SK-N-SH (cell line): ENCODE results near the gene OR51E1.

Experiments used
- EZH2phosphoT487 ChIP-seq: fragments of 200-600 bp; sonication (generic); IDR thresholded peaks from 2 replicates; pipeline ENCODE4 v1.6.1; 2017; ENCODE audit warnings: low read depth, mixed run types, mild to moderate bottlenecking, antibody characterized with exemption, moderate library complexity, borderline replicate concordance
- FOXM1 ChIP-seq: IDR thresholded peaks from 2 replicates; pipeline ENCODE4 v1.4.0; 2012; ENCODE audit warnings: low read depth, mild to moderate bottlenecking
- GABPA ChIP-seq: IDR thresholded peaks from 2 replicates; pipeline ENCODE4 v1.4.0; 2012; ENCODE audit warnings: low read depth, mild to moderate bottlenecking
- JUND ChIP-seq: IDR thresholded peaks from 2 replicates; pipeline ENCODE4 v1.4.0; 2012
- NFIC ChIP-seq: IDR thresholded peaks from 2 replicates; pipeline ENCODE4 v1.4.0; 2012; ENCODE audit warnings: borderline replicate concordance
- POLR2AphosphoS5 ChIP-seq: IDR thresholded peaks from 2 replicates; pipeline ENCODE4 v1.6.1; 2012; ENCODE audit warnings: low read depth, low read length
- SIN3A ChIP-seq: IDR thresholded peaks from 2 replicates; pipeline ENCODE4 v1.6.1; 2012; ENCODE audit warnings: low read depth, mild to moderate bottlenecking, low read length, moderate library complexity, borderline replicate concordance
- TAF1 ChIP-seq: IDR thresholded peaks from 2 replicates; pipeline ENCODE4 v1.6.1; 2012; ENCODE audit warnings: low read depth, mild to moderate bottlenecking, low read length, moderate library complexity, borderline replicate concordance
- TEAD4 ChIP-seq: IDR thresholded peaks from 2 replicates; pipeline ENCODE4 v1.4.0; 2012; ENCODE audit warnings: mild to moderate bottlenecking, borderline replicate concordance; ENCODE audit not compliant: insufficient read depth
- TF ChIP-seq, protein P1 (sequence below): fragments of 200-600 bp; sonication (generic); IDR thresholded peaks from 2 replicates; pipeline ENCODE4 v1.6.1; 2017; ENCODE audit warnings: antibody characterized with exemption, mild to moderate bottlenecking, moderate library complexity
- TF ChIP-seq, protein P2 (sequence below): IDR thresholded peaks from 2 replicates; pipeline ENCODE4 v1.4.0; 2012; ENCODE audit warnings: low read depth, borderline replicate concordance
- TF ChIP-seq, protein P3 (sequence below): IDR thresholded peaks from 2 replicates; pipeline ENCODE4 v1.6.1; 2012; ENCODE audit warnings: mild to moderate bottlenecking, low read depth, low read length, moderate library complexity
- TF ChIP-seq, protein P4 (sequence below): IDR thresholded peaks from 2 replicates; pipeline ENCODE4; 2012
- TF ChIP-seq, protein P5 (sequence below): fragments of 150-350 bp; IDR thresholded peaks from 2 replicates; pipeline ENCODE4 v1.6.1; 2017; ENCODE audit warnings: antibody characterized with exemption, low read length, low read depth, borderline replicate concordance

DNA sequence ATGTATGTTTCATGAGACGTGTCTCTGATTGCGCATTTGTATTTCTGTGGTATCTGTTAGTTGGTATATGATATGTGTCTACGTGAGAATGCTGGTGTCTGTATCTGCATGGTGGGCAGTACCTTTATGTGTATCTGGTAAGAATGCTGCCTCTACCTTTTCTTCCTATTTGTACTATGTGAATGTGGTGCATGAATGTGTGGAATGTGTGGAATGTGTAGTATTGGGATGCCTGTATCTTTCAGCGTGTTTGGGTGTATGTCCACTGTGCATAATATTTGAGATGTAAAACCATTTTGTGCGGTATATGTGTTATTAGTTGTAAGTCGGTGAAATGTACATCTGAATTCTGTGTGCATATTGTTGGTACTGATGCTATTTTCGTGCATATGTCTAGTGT, 2.3 kb upstream of the OR51E1 start:
- TF ChIP-seq, protein P1, sequence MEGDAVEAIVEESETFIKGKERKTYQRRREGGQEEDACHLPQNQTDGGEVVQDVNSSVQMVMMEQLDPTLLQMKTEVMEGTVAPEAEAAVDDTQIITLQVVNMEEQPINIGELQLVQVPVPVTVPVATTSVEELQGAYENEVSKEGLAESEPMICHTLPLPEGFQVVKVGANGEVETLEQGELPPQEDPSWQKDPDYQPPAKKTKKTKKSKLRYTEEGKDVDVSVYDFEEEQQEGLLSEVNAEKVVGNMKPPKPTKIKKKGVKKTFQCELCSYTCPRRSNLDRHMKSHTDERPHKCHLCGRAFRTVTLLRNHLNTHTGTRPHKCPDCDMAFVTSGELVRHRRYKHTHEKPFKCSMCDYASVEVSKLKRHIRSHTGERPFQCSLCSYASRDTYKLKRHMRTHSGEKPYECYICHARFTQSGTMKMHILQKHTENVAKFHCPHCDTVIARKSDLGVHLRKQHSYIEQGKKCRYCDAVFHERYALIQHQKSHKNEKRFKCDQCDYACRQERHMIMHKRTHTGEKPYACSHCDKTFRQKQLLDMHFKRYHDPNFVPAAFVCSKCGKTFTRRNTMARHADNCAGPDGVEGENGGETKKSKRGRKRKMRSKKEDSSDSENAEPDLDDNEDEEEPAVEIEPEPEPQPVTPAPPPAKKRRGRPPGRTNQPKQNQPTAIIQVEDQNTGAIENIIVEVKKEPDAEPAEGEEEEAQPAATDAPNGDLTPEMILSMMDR: no peak
- TF ChIP-seq GABPA: no peak
- TF ChIP-seq, protein P2, sequence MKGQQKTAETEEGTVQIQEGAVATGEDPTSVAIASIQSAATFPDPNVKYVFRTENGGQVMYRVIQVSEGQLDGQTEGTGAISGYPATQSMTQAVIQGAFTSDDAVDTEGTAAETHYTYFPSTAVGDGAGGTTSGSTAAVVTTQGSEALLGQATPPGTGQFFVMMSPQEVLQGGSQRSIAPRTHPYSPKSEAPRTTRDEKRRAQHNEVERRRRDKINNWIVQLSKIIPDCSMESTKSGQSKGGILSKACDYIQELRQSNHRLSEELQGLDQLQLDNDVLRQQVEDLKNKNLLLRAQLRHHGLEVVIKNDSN: no peak
- TF ChIP-seq, protein P3, sequence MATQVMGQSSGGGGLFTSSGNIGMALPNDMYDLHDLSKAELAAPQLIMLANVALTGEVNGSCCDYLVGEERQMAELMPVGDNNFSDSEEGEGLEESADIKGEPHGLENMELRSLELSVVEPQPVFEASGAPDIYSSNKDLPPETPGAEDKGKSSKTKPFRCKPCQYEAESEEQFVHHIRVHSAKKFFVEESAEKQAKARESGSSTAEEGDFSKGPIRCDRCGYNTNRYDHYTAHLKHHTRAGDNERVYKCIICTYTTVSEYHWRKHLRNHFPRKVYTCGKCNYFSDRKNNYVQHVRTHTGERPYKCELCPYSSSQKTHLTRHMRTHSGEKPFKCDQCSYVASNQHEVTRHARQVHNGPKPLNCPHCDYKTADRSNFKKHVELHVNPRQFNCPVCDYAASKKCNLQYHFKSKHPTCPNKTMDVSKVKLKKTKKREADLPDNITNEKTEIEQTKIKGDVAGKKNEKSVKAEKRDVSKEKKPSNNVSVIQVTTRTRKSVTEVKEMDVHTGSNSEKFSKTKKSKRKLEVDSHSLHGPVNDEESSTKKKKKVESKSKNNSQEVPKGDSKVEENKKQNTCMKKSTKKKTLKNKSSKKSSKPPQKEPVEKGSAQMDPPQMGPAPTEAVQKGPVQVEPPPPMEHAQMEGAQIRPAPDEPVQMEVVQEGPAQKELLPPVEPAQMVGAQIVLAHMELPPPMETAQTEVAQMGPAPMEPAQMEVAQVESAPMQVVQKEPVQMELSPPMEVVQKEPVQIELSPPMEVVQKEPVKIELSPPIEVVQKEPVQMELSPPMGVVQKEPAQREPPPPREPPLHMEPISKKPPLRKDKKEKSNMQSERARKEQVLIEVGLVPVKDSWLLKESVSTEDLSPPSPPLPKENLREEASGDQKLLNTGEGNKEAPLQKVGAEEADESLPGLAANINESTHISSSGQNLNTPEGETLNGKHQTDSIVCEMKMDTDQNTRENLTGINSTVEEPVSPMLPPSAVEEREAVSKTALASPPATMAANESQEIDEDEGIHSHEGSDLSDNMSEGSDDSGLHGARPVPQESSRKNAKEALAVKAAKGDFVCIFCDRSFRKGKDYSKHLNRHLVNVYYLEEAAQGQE: no peak
- no peak for TF ChIP-seq POLR2AphosphoS5
- TF ChIP-seq, protein P4, sequence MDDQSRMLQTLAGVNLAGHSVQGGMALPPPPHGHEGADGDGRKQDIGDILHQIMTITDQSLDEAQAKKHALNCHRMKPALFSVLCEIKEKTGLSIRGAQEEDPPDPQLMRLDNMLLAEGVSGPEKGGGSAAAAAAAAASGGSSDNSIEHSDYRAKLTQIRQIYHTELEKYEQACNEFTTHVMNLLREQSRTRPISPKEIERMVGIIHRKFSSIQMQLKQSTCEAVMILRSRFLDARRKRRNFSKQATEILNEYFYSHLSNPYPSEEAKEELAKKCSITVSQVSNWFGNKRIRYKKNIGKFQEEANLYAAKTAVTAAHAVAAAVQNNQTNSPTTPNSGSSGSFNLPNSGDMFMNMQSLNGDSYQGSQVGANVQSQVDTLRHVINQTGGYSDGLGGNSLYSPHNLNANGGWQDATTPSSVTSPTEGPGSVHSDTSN: no peak
- TF ChIP-seq EZH2phosphoT487: no peak
- TF ChIP-seq JUND: no peak
- no peak for TF ChIP-seq TEAD4
- no peak for TF ChIP-seq NFIC
- no peak for TF ChIP-seq TAF1
- TF ChIP-seq SIN3A: no peak
- TF ChIP-seq, protein P5, sequence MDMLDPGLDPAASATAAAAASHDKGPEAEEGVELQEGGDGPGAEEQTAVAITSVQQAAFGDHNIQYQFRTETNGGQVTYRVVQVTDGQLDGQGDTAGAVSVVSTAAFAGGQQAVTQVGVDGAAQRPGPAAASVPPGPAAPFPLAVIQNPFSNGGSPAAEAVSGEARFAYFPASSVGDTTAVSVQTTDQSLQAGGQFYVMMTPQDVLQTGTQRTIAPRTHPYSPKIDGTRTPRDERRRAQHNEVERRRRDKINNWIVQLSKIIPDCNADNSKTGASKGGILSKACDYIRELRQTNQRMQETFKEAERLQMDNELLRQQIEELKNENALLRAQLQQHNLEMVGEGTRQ: no peak
- TF ChIP-seq FOXM1: no peak
